Measurements from ENCODE around the gene CHRM4. TPM values are rescaled to one million over a fixed set of nuclear protein-coding genes. Genes with fewer than 3 reads are reported as not detected.

CHRM4 gene
- total RNA-seq, 1 experiment from 2014 or later, result not detected

DNA sequence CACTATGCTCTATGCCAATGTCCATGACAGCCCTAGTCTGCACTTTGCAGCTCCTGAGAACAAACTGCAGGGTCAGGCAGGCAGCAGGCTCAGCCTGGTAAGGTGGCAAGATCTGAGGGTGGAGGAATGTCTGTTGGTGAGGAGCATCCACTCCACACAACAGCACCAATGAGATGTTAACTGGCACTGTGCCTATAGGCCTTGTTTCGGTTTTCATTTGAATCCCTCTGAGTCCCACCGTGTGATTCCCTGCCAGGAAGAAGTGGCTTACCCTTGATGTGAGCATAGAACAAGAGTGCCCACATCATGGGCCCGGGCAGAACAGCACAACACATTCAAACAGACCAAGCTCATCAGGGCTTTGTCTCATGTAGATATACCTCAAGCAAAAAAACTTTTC is 44.1 kb upstream of the CHRM4 start:
- no peaks in the 10 kb centered on the region for H3K4me1 Mint-ChIP-seq (ENCODE audit: insufficient read depth, unreplicated experiment)
- no peak for DNase-seq (ENCODE audit: unreplicated experiment)
- TF ChIP-seq, protein P1, sequence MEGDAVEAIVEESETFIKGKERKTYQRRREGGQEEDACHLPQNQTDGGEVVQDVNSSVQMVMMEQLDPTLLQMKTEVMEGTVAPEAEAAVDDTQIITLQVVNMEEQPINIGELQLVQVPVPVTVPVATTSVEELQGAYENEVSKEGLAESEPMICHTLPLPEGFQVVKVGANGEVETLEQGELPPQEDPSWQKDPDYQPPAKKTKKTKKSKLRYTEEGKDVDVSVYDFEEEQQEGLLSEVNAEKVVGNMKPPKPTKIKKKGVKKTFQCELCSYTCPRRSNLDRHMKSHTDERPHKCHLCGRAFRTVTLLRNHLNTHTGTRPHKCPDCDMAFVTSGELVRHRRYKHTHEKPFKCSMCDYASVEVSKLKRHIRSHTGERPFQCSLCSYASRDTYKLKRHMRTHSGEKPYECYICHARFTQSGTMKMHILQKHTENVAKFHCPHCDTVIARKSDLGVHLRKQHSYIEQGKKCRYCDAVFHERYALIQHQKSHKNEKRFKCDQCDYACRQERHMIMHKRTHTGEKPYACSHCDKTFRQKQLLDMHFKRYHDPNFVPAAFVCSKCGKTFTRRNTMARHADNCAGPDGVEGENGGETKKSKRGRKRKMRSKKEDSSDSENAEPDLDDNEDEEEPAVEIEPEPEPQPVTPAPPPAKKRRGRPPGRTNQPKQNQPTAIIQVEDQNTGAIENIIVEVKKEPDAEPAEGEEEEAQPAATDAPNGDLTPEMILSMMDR (IDR thresholded peaks at IDR 0.05; ENCODE audit: unreplicated experiment), result no peak
- peaks cover 51% of the 10 kb centered on the region for H3K36me3 Mint-ChIP-seq (ENCODE audit: insufficient read depth, unreplicated experiment)
- BruUV-seq (replicated peaks), result no TSS peak
- no peak overlapping the region for H3K4me3 Mint-ChIP-seq (ENCODE audit: unreplicated experiment)
- intact Hi-C loops (cut with micrococcal nuclease), result no loop called here
- no peaks in the 10 kb centered on the region for H3K9me3 Mint-ChIP-seq (ENCODE audit: unreplicated experiment)
- H3K27ac Mint-ChIP-seq (ENCODE audit: low read depth, unreplicated experiment), result no peak overlapping the region
- H3K27me3 Mint-ChIP-seq (ENCODE audit: insufficient read depth, unreplicated experiment), result no peaks in the 10 kb centered on the region
- ChIA-PET POLR2A (interaction anchor here (0.7 kb wide), 2 partner anchors 63 to 714 kb away, joined by 3 read pairs; no protein-coding TSS in a partner anchor), CTCF (no interaction called here)

- no TSS peak for BruUV-seq (replicated peaks)
- ChIA-PET CTCF (interaction anchor here (0.6 to 1.3 kb wide), 2 partner anchors 107 to 264 kb away, joined by 3 read pairs; no protein-coding TSS in a partner anchor), POLR2A (interaction anchor here (1.0 kb wide), 1 partner anchor 24 kb away, joined by 3 read pairs; no protein-coding TSS in a partner anchor)
- intact Hi-C loops (cut with micrococcal nuclease), result no loop called here
- Mint-ChIP-seq H3K4me1 (ENCODE audit: insufficient read depth, unreplicated experiment) (no peaks in the 10 kb centered on the region), H3K27ac (ENCODE audit: low read depth, unreplicated experiment) (no peak overlapping the region), H3K27me3 (ENCODE audit: insufficient read depth, unreplicated experiment) (no peaks in the 10 kb centered on the region), H3K9me3 (ENCODE audit: unreplicated experiment) (no peaks in the 10 kb centered on the region), H3K4me3 (ENCODE audit: unreplicated experiment) (no peak overlapping the region), H3K36me3 (ENCODE audit: insufficient read depth, unreplicated experiment) (peaks cover 58% of the 10 kb centered on the region)
- DNase-seq (ENCODE audit: unreplicated experiment), result no peak
- TF ChIP-seq, protein P1 (IDR thresholded peaks at IDR 0.05; ENCODE audit: unreplicated experiment), result no peak
Measured at GRCh38 chr11:46431211-46431610, 39.6 kb upstream of the CHRM4 start.

GRCh38 chr11:46429717-46430116 is 38.1 kb upstream of the CHRM4 start:
- intact Hi-C loops (cut with micrococcal nuclease), result no loop called here
- no TSS peak for BruUV-seq (replicated peaks)
- DNase-seq (ENCODE audit: unreplicated experiment), result no peak
- POLR2A ChIA-PET, result interaction anchor here (0.7 kb wide), 1 partner anchor 9 kb away, joined by 3 read pairs; no protein-coding TSS in a partner anchor
- TF ChIP-seq, protein P1 (IDR thresholded peaks at IDR 0.05; ENCODE audit: unreplicated experiment), result no peak
- Mint-ChIP-seq H3K36me3 (ENCODE audit: insufficient read depth, unreplicated experiment) (peaks cover 66% of the 10 kb centered on the region), H3K27ac (ENCODE audit: low read depth, unreplicated experiment) (no peak overlapping the region), H3K4me1 (ENCODE audit: insufficient read depth, unreplicated experiment) (no peaks in the 10 kb centered on the region), H3K4me3 (ENCODE audit: unreplicated experiment) (no peak overlapping the region), H3K9me3 (ENCODE audit: unreplicated experiment) (no peaks in the 10 kb centered on the region), H3K27me3 (ENCODE audit: insufficient read depth, unreplicated experiment) (no peaks in the 10 kb centered on the region)
- CTCF ChIA-PET, result no interaction called here

DNA sequence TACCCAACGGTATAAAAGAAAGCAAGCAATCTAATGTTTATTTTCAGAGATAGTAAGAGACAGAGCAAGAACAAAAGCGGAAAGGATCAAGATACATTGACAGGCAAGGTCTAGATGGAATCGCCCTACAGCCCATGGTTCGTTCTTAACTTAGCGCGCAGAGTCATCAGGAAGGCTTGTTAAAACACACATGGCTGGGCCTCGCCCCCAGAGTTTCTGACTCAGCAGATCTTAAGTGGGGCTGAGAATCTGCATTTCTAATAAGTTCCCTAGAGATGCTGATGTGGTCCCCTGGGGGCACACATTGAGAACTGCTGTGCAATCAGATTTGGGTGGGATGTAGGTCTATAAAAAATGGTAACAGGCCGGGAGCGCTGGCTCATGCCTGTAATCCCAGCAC is 35.8 kb upstream of the CHRM4 start:
- Mint-ChIP-seq H3K9me3 (ENCODE audit: unreplicated experiment) (no peaks in the 10 kb centered on the region), H3K4me1 (ENCODE audit: insufficient read depth, unreplicated experiment) (no peaks in the 10 kb centered on the region), H3K27ac (ENCODE audit: low read depth, unreplicated experiment) (no peak overlapping the region), H3K36me3 (ENCODE audit: insufficient read depth, unreplicated experiment) (peaks cover 52% of the 10 kb centered on the region), H3K4me3 (ENCODE audit: unreplicated experiment) (no peak overlapping the region), H3K27me3 (ENCODE audit: insufficient read depth, unreplicated experiment) (no peaks in the 10 kb centered on the region)
- POLR2A ChIA-PET, result no interaction called here
- CTCF ChIA-PET, result no interaction called here
- intact Hi-C loops (cut with micrococcal nuclease), result no loop called here
- TF ChIP-seq, protein P1 (IDR thresholded peaks at IDR 0.05; ENCODE audit: unreplicated experiment), result no peak
- no peak for DNase-seq (ENCODE audit: unreplicated experiment)
- no TSS peak for BruUV-seq (replicated peaks)
